ENCODE data around the gene DAB1. TPM values are rescaled to one million over a fixed set of nuclear protein-coding genes. Genes with fewer than 3 reads are reported as not detected.

The DAB1 gene
- total and polyA plus RNA-seq, 2 of the 8 experiments (the other 6 are each of a cell fraction or from before 2014, with no cell fraction given): 4.4 to 11.8 TPM

- ChIA-PET CTCF (ENCODE audit: partially characterized antibody) (interaction anchor here (1.3 kb wide), 1 partner anchor 18 kb away, joined by 3 read pairs; no protein-coding TSS in a partner anchor), POLR2A (ENCODE audit: partially characterized antibody) (no interaction called here)
- Histone ChIP-seq H4K91ac (replicated peaks; ENCODE audit: insufficient read length, low read length) (no peak overlapping the region), H3K4me2 (ENCODE audit: insufficient read depth in 1 of 2, low read depth in 2 of 2, low read length in 2 of 2) (no peak overlapping the region), H3K14ac (ENCODE audit: insufficient read length) (no peak overlapping the region), H2BK15ac (ENCODE audit: low read length) (no peak overlapping the region), H3K79me2 (ENCODE audit: control insufficient read depth in 1 of 2, insufficient read depth in 2 of 2, low read length in 2 of 2) (no peaks in the 10 kb centered on the region), H3K23ac (ENCODE audit: insufficient read length) (no peak overlapping the region), H3K18ac (ENCODE audit: extremely low read depth, low read length) (no peak overlapping the region), H3K27ac (ENCODE audit: low read depth, low read length) (no peak overlapping the region), H3K9me3 (ENCODE audit: insufficient read depth in 2 of 2, low read depth in 1 of 2, low read length in 1 of 2) (no peaks in the 10 kb centered on the region), H2BK12ac (ENCODE audit: low read depth, low read length) (no peak overlapping the region), H2AK5ac (ENCODE audit: low read depth, low read length) (no peak overlapping the region), H3K27me3 (replicated peaks in 1 of 4; ENCODE audit: control insufficient read depth in 3 of 4, extremely low read depth in 1 of 4, insufficient read depth in 3 of 4, low read length in 3 of 4) (no peaks in the 10 kb centered on the region), H3K79me1 (ENCODE audit: low read depth, low read length) (no peaks in the 10 kb centered on the region), H2BK20ac (ENCODE audit: low read length) (no peak overlapping the region), H3K4me1 (replicated peaks in 1 of 4; ENCODE audit: control insufficient read depth in 3 of 4, insufficient read depth in 4 of 4, low read length in 3 of 4) (no peaks in the 10 kb centered on the region; a peak in 1 of 7 replicates), H4K20me1 (replicated peaks in 1 of 2; ENCODE audit: control insufficient read depth in 1 of 2, insufficient read depth in 2 of 2, low read length in 2 of 2) (no peaks in the 10 kb centered on the region), H3K4ac (replicated peaks; ENCODE audit: insufficient read length, low read depth, low read length) (no peak overlapping the region), H2BK120ac (replicated peaks; ENCODE audit: low read depth, low read length) (no peak overlapping the region), H2BK5ac (ENCODE audit: low read depth, low read length) (no peak overlapping the region), H3K4me3 (ENCODE audit: extremely low read depth in 1 of 4, insufficient read depth in 2 of 4, low read depth in 3 of 4, low read length in 4 of 4) (no peak overlapping the region), H4K5ac (ENCODE audit: insufficient read length, low read depth, low read length) (no peak overlapping the region), H3K56ac (replicated peaks; ENCODE audit: insufficient read length, low read depth, low read length) (no peak overlapping the region), H3K9ac (replicated peaks in 1 of 4; ENCODE audit: extremely low read depth in 1 of 4, low read depth in 3 of 4, low read length in 3 of 4) (no peak overlapping the region), H3K23me2 (ENCODE audit: low read depth, low read length) (no peaks in the 10 kb centered on the region), H2AFZ (ENCODE audit: low read length) (no peak overlapping the region), H4K8ac (ENCODE audit: extremely low read depth, insufficient read depth, low read length) (no peak overlapping the region), H3K36me3 (ENCODE audit: control insufficient read depth in 2 of 4, insufficient read depth in 4 of 4, low read length in 3 of 4) (no peaks in the 10 kb centered on the region)
- FAIRE-seq: no peak
- no peak for DNase-seq (ENCODE audit: low read depth in 1 of 2, low spot score in 2 of 2)
- WGBS, 2 experiments (ENCODE audit: extremely low coverage in 1 of 2, insufficient coverage in 1 of 2, insufficient read length in 1 of 2, insufficient replicate concordance in 2 of 2, low coverage in 1 of 2, low lambda C conversion rate in 2 of 2, missing lambda C conversion rate in 1 of 2): 84% methylated on average over 3 of the region's 3 CpGs; no CpG with 5 or more reads in 1 of the 2 experiments
- TF ChIP-seq TCF12 (IDR thresholded peaks at IDR 0.05; ENCODE audit: low read depth, low read length): no peak
- no peak for TF ChIP-seq CTBP2 (IDR thresholded peaks at IDR 0.05; ENCODE audit: borderline replicate concordance, insufficient read depth, insufficient read length, low read length)
- TF ChIP-seq SRF (IDR thresholded peaks at IDR 0.05; ENCODE audit: low read depth, low read length): no peak
- no peak for TF ChIP-seq RFX5 (IDR thresholded peaks at IDR 0.05; ENCODE audit: borderline replicate concordance, low read depth, low read length)
- TF ChIP-seq TBP (IDR thresholded peaks at IDR 0.05; ENCODE audit: low read depth, low read length): no peak
Measured at GRCh38 chr1:57041901-57042300, 382.0 kb downstream of the DAB1 start.

Measured in H1 (cell line).